HCT116 (cell line): ENCODE data around the gene CFHR5. TPM values are rescaled to one million over a fixed set of nuclear protein-coding genes. Genes with fewer than 3 reads are reported as not detected.

Source experiments
- ATAC-seq: fragments of 200-7000 bp; cut with Tn5 transposase; 2 replicates; pipeline ENCODE4 v1.9.1; 2020; ENCODE audit warnings: mild to moderate bottlenecking, moderate library complexity
- BruUV-seq: library from RNA; stranded (reverse); fragments of 400-500 nt; replicated peaks from 2 replicates; lab custom pipeline; 2021; lab: Mats Ljungman, UMichigan
- CTCF ChIA-PET: fragments of 300-600 bp; sonication (Branson Sonifier 250); formaldehyde crosslinking; loops from one replicate; lab custom pipeline; 2021; ENCODE audit warnings: antibody characterized with exemption; lab: Charles Lee
- POLR2A ChIA-PET: fragments of 300-600, 350-600 bp; sonication (Branson Sonifier 250); formaldehyde crosslinking; loops from one replicate; lab custom pipeline; 2021; ENCODE audit warnings: antibody characterized with exemption; lab: Charles Lee
- RAD21 ChIA-PET, 2 experiments: fragments of 300-600 bp; sonication (Branson Sonifier 250); formaldehyde crosslinking; loops; one replicate each; lab custom pipeline; 2023; ENCODE audit warnings: low total read pairs in 2 of 2; ENCODE audit not compliant: uncharacterized antibody in 2 of 2, unreplicated experiment in 2 of 2, low non-redundant PET in 1 of 2; lab: Charles Lee
- DNase-seq: peaks from one replicate; pipeline ENCODE4 v3.0.0-alpha.2; 2010; ENCODE audit warnings: low read depth, low spot score
- H2AFZ ChIP-seq: fragments of 200-600 bp; shearing (Covaris generic), sonication (generic); 2 replicates; pipeline ENCODE4 v1.6.1; 2017; ENCODE audit warnings: low read depth, mixed run types, mixed read lengths, antibody characterized with exemption, low read length; ENCODE audit not compliant: poor library complexity, severe bottlenecking
- H3K27ac ChIP-seq: 2 replicates; pipeline ENCODE4 v1.5.1; 2012; ENCODE audit warnings: low read depth, low read length
- H3K27me3 ChIP-seq: fragments of 200-600 bp; sonication (generic); 2 replicates; pipeline ENCODE4 v1.6.1; 2016; ENCODE audit warnings: mixed run types, low read length, mixed read lengths; ENCODE audit not compliant: insufficient read depth
- H3K36me3 ChIP-seq, 2 experiments: fragments of 200-500 bp in 1 of 2; fragments of 200-600 bp in 1 of 2; sonication (Bioruptor generic) in 1 of 2; sonication (generic) in 1 of 2; 2 replicates each; pipeline versions ENCODE4 v1.5.1 to v1.6.1; 2014 to 2016; ENCODE audit warnings: low read length in 2 of 2, inconsistent platforms in 1 of 2, mixed read lengths in 1 of 2, mixed run types in 1 of 2; ENCODE audit not compliant: insufficient read depth in 2 of 2, control insufficient read depth in 1 of 2
- H3K4me1 ChIP-seq, 2 experiments: fragments of 200-600 bp in 1 of 2; sonication (generic) in 1 of 2; 2 replicates each; pipeline versions ENCODE4 v1.5.1 to v1.6.1; 2012 to 2017; ENCODE audit warnings: low read length in 2 of 2, inconsistent platforms in 1 of 2, mild to moderate bottlenecking in 1 of 2, mixed read lengths in 1 of 2, mixed run types in 1 of 2, moderate library complexity in 1 of 2; ENCODE audit not compliant: insufficient read depth in 2 of 2, control insufficient read depth in 1 of 2
- H3K4me2 ChIP-seq: fragments of 200-600 bp; sonication (generic); 2 replicates; pipeline ENCODE4 v1.6.1; 2017; ENCODE audit warnings: mixed run types, low read length, mixed read lengths
- H3K4me3 ChIP-seq, 2 experiments: fragments of 200-600 bp in 1 of 2; sonication (generic) in 1 of 2; replicated peaks in 1 of 2; 2 replicates each; pipeline ENCODE4 v1.5.1; 2011 to 2016; ENCODE audit warnings: low read length in 2 of 2, control low read depth in 1 of 2, low read depth in 1 of 2, mild to moderate bottlenecking in 1 of 2, mixed read lengths in 1 of 2, mixed run types in 1 of 2
- H3K79me2 ChIP-seq: fragments of 200-600 bp; sonication (generic); 2 replicates; pipeline ENCODE4 v1.6.1; 2017; ENCODE audit warnings: mild to moderate bottlenecking, mixed run types, low read length, moderate library complexity, mixed read lengths; ENCODE audit not compliant: insufficient read depth
- H3K9ac ChIP-seq: fragments of 200-600 bp; sonication (generic); 2 replicates; pipeline ENCODE4 v1.6.1; 2016; ENCODE audit warnings: low read length, mixed read lengths
- H3K9me2 ChIP-seq: fragments of 200-600 bp; sonication (generic), shearing (Covaris generic); 2 replicates; pipeline ENCODE4 v1.6.1; 2017; ENCODE audit warnings: mixed run types, mild to moderate bottlenecking, moderate library complexity; ENCODE audit not compliant: insufficient read depth
- H3K9me3 ChIP-seq, 2 experiments: fragments of 200-500 bp in 1 of 2; fragments of 200-600 bp in 1 of 2; sonication (Bioruptor generic) in 1 of 2; sonication (generic) in 1 of 2; 2 replicates each; pipeline ENCODE4 v1.6.1; 2014 to 2017; ENCODE audit warnings: low read length in 2 of 2, mixed read lengths in 2 of 2, inconsistent platforms in 1 of 2, low read depth in 1 of 2, mild to moderate bottlenecking in 1 of 2, mixed run types in 1 of 2, moderate library complexity in 1 of 2; ENCODE audit not compliant: control insufficient read depth in 1 of 2, insufficient read depth in 1 of 2
- H4K20me1 ChIP-seq: fragments of 200-600 bp; sonication (generic), shearing (Covaris generic); 2 replicates; pipeline ENCODE4 v1.6.1; 2017; ENCODE audit warnings: mixed run types, mild to moderate bottlenecking, moderate library complexity; ENCODE audit not compliant: insufficient read depth
- ATF3 ChIP-seq: IDR thresholded peaks from 2 replicates; pipeline ENCODE4 v1.6.1; 2012
- CBX3 ChIP-seq: IDR thresholded peaks from 2 replicates; pipeline ENCODE4 v1.6.1; 2012; ENCODE audit warnings: low read depth
- CEBPB ChIP-seq: IDR thresholded peaks from 2 replicates; pipeline ENCODE4 v1.6.1; 2012; ENCODE audit warnings: low read depth
- CTCF ChIP-seq, 3 experiments: fragments of 200-600 bp in 1 of 3; sonication (generic) in 1 of 3; IDR thresholded peaks in 2 of 3; conservative IDR thresholded peaks in 1 of 3; 2 replicates each; pipeline ENCODE4 v1.5.1; 2012 to 2017; ENCODE audit warnings: low read depth in 2 of 3, low read length in 2 of 3, antibody characterized with exemption in 1 of 3, borderline replicate concordance in 1 of 3, control low read depth in 1 of 3, mild to moderate bottlenecking in 1 of 3, mixed read lengths in 1 of 3, mixed run types in 1 of 3, moderate library complexity in 1 of 3; ENCODE audit not compliant: insufficient read depth in 1 of 3
- ELF1 ChIP-seq: IDR thresholded peaks from 2 replicates; pipeline ENCODE4 v1.6.1; 2012; ENCODE audit warnings: low read depth, borderline replicate concordance
- EZH2phosphoT487 ChIP-seq: fragments of 200-600 bp; IDR thresholded peaks from 2 replicates; pipeline ENCODE4 v1.6.1; 2018; ENCODE audit warnings: antibody characterized with exemption, borderline replicate concordance
- JUND ChIP-seq: IDR thresholded peaks from 2 replicates; pipeline ENCODE4 v1.6.1; 2012
- POLR2A ChIP-seq: IDR thresholded peaks from 2 replicates; pipeline ENCODE4 v1.7.0; 2011; ENCODE audit warnings: borderline replicate concordance; ENCODE audit not compliant: insufficient read depth, insufficient read length; ENCODE audit errors: extremely low read depth
- POLR2AphosphoS5 ChIP-seq: IDR thresholded peaks from 2 replicates; pipeline ENCODE4 v1.6.1; 2011; ENCODE audit warnings: mild to moderate bottlenecking, low read depth, low read length, moderate library complexity
- RAD21 ChIP-seq: IDR thresholded peaks from 2 replicates; pipeline ENCODE4 v1.6.1; 2012; ENCODE audit warnings: low read depth, mild to moderate bottlenecking
- SIN3A ChIP-seq: IDR thresholded peaks from 2 replicates; pipeline ENCODE4 v1.6.1; 2012; ENCODE audit warnings: low read depth
- SRF ChIP-seq: IDR thresholded peaks from 2 replicates; pipeline ENCODE4 v1.6.1; 2012; ENCODE audit warnings: low read depth
- TCF7L2 ChIP-seq: IDR thresholded peaks from 2 replicates; pipeline ENCODE4 v1.7.0; 2011; ENCODE audit warnings: borderline replicate concordance, inconsistent platforms; ENCODE audit not compliant: insufficient read depth, insufficient read length; ENCODE audit errors: extremely low read depth
- ZFX ChIP-seq: fragments of 450-650 bp; IDR thresholded peaks from 2 replicates; pipeline ENCODE4 v1.6.1; 2017
- ZNF274 ChIP-seq: fragments of 200-500 bp; sonication (Bioruptor generic); IDR thresholded peaks from 2 replicates; pipeline ENCODE4 v1.6.1; 2014; ENCODE audit warnings: mild to moderate bottlenecking, low read depth, low read length, inconsistent platforms
- intact Hi-C: fragments of 100-400 bp; cut with micrococcal nuclease; formaldehyde crosslinking; loops from 2 replicates; pipeline ENCODE4 v1.10.0; 2022
- total RNA-seq: library from RNA; stranded (reverse); gene quantifications from one replicate; pipeline ENCODE4 v1.2.1, GENCODE V29; 2021; ENCODE audit not compliant: unreplicated experiment

The CFHR5 gene
- total RNA-seq, 1 experiment from 2014 or later, result not detected

- Histone ChIP-seq H3K27ac (no peak overlapping the region), H3K9me2 (no peaks in the 10 kb centered on the region; the same call in 1 of the 2 replicates), H3K4me1 (no peaks in the 10 kb centered on the region), H3K4me3 (no peak overlapping the region), H3K36me3 (no peaks in the 10 kb centered on the region), H3K4me2 (no peak overlapping the region), H3K9me3 (no peaks in the 10 kb centered on the region), H3K79me2 (no peaks in the 10 kb centered on the region), H4K20me1 (no peaks in the 10 kb centered on the region), H3K9ac (no peak overlapping the region), H3K27me3 (no peaks in the 10 kb centered on the region), H2AFZ (no peak overlapping the region)
- no TSS peak for BruUV-seq
- RAD21 ChIA-PET, result no interaction called here
- no peak for DNase-seq
- no peak for ATAC-seq
- intact Hi-C loops, result no loop called here
- POLR2A ChIA-PET, result no interaction called here
- CTCF ChIA-PET, result no interaction called here
- TF ChIP-seq ZFX (no peak), CBX3 (no peak), CEBPB (no peak), TCF7L2 (no peak), RAD21 (no peak), ELF1 (no peak), SIN3A (no peak), EZH2phosphoT487 (no peak), SRF (no peak), POLR2A (no peak), JUND (no peak), POLR2AphosphoS5 (no peak), ATF3 (no peak), ZNF274 (no peak), CTCF (IDR thresholded peaks at IDR 0.05 in 2 of 3, conservative IDR thresholded peaks at IDR 0.05 in 1 of 3; ENCODE audit: borderline replicate concordance in 1 of 3, insufficient read depth in 1 of 3, low read depth in 2 of 3, low read length in 2 of 3) (no peak)
Observed at GRCh38 chr1:196951711-196952394, 25.5 kb upstream of the CFHR5 start.
